HS-27A (cell line): ENCODE measurements around the gene BCKDK.

ENCODE experiments used
- DNase-seq: peaks from one replicate; pipeline ENCODE4 v3.0.0-alpha.2; 2012; ENCODE audit warnings: low read depth, missing footprints

The BCKDK gene

DNA sequence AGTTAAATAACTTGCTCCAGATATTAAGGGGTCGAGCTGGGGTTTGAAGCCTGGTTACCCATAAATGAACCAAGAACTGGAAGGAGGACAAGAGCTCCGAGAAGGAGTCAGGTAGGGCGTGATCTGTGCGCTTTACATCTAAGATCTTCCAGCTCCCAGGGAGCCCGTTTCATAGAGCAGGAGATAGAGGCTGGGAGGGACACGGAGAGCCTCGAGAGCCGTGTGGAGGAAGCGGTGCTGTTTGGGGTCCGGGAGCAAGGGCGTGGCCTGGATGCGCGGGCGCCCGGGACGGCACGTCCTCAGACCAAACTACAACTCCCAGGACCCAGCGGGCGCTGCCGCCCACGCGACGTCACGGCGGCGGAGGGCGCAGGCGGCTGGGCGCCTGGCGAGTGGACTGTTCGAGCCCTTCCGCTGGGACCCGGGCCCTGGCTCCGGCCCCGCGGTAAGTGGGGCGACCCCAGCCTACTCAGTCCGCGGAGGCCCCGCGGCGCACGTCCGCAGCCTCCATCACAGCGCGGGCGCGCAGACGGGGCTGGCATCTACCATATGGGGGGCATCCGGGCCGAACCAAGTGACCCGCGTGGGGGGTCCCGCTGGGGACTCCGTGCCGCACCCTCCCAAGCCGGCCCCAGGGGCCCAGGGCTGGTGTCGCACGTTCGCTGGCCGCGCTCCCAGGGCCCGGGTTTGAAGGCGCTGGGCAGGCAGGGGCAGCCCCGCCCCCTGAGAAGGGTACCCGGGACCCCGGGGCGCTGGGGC is at the start of gene BCKDK:
Gene BCKDK (plus strand): TSS at position 352 of the 759 bp plus-strand sequence. CDS start 838 bp downstream, outside the sequence.
- DNase-seq: peak; percentile 51

DNA sequence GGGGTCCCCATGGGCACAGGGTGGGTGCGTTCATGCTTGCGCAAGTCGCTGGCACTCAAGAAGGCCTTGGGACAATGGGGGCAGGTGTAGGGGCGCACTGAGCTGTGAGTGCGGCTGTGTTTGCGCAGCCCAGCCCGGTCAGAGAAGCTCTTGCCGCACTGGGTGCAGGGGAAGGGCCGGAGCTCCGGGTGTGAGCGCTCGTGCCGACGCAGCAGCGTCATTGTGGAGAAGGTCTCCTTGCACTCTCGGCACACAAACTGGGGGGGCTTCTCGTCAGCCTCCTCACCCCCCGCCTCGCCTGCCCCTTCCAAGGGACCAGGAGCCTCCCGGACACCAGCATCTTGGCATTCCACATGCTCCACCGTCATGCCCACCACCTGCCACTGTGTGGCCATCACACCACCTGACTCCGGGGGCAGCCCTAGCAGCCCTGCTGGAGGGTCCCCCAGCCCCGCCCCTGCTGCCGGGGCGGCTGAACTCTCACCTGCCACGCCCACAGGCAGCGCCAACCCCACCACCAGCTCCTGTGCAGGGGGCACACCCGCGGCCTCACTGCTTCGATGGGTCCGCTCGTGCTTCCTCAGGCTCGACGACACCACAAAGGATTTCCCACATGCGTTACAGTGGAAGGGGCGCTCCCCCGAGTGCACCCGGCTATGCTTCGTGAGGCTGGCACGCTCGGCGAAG is 46.9 kb upstream of the BCKDK start:
- no peak for DNase-seq

DNA sequence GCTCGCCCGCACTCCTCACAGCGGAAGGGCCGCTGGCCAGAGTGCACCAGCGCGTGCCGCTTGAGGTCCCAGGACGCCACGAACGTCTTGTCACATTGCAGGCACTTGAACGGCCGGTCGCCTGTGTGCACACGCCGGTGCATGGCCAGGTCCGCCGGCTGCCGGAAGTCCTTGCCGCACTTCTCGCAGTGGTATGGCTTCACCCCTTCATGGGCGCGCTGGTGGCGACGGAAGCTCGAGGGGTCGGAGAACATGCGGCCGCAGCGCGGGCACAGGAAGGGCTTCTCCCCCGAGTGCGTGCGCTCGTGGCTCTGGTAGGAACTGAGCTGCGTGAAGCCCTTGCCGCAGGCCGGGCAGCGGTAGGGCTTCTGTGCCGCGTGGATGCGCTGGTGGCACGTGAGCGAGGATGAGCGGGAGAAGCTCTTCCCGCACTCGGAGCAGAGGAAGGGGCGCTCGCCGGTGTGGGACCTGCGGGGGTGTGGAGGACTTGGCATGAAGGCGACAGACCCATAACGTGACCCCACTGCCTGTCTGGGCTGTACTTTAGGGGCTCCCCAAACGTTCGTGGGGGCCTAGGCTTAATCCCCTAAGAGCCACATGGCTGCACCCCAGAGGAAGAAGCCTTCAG is 46.3 kb upstream of the BCKDK start:
- no peak for DNase-seq

DNA sequence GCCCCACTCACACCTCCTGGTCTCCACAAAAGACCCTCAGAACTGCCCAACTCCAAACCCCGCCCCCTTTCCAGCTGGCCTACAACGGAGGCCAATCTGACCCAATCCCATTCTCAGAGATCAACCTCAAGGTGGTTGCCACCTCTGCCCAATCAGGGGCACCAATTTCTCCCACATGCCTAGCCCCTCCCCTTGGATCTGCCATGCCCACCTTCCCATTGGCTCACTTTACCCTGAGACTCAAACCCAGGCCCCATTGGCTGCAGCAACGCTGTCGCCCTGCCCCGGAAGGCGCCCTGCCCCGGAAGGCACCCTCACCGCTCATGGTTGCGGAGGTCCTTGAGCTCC is 44.7 kb upstream of the BCKDK start:
- DNase-seq: no peak

DNA sequence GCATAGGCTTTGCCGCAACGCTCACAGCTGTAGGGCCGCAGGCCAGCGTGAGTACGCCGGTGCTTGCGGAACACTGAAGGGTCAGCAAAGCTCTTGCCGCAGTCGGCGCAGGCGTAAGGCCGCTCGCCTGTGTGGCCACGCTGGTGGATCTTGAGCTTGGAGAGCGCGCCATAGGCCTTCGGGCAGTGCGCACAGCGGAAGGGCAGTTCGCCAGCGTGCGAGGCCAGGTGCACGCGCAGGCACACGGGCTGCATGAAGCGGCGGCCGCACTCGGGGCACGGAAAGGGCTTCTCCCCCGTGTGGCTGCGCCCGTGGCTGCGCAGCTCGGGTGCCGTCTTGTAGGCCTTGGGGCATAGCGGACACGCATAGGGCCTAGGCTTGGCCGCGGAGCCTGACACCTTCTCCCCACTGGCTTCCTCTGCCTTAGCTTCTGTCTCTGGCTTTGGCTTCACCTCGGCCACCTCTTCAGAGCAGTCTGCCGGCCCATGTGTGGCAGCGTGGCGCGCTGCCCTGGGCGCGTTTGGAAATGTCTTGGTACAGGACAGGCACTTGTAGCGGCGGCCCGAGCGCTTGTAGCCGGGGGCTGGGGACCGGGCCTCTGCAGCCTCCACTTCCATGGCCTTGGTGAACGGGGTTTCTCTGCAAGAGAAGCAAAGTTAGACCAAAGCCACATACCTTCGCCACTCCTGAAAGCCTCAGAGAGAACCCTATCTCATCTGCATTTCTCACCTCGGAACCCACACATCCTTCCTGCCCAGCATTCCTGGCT is 44.2 kb upstream of the BCKDK start:
- DNase-seq: no peak

DNA sequence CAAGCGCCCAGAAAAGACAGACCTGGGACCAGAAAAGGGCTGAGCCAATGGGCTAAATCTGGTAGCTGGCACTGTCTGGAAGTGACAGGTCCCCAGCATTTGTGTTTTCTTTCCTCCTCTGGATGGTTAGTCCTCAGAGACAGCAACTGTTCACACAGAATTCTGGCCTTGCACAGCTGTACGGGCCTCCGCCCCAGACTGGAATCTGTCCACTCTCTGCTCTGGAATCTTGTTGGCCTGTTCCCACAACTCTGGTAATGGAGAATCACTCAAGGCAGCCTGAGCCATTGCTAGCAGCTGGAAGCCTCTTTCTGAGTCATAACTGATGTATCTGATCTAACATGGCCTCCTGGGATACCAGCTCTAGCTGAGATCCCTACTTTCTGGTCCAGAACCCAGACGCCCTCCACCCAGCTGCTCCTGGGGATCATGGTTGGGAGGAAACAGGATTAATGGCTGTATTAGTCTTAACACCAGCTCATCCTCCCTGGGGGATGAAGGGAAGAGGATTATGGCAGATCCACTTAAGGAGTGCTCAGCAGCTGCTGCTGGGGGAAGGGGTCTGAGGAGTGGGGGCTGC is 43.2 kb upstream of the BCKDK start:
- peak; percentile 90 for DNase-seq

DNA sequence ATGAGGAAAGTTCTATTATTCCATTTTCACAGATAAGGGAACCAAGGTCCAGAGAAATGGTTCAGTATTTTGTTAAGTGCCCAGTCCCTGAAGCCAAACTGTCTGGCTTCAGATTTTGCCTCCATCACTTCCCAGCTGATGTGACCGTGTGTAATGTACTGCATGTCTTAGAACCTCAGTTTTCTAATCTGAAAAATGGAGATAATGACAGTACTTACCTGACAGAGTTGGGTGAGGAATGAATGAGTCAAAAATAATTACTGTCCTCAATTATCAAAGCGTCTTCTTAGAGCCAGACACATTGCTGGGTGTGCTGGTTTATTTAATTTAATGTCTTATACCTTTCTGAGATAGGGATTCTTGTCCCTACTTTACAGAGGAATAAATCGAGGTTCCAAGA is 40.8 kb upstream of the BCKDK start:
- no peak for DNase-seq

DNA sequence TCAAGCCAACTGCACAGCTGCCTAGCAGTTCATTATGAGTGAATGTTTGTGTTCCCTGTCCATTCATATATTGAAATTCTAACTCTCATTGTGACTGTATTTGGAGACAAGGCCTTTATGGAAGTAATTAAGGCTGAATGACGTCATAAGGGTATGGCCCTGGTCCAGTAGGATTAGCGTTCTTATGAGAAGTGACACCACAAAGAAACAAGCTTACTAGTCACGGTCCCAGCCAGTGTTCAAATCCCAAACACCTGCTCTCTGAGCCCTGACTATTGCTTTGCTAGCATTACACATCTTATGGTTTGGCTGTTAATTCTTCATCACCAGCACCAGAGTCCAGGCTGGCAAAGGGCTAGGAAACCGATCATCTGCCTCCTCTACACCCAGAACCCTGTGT is 36.3 kb upstream of the BCKDK start:
- DNase-seq: peak; percentile 31

DNA sequence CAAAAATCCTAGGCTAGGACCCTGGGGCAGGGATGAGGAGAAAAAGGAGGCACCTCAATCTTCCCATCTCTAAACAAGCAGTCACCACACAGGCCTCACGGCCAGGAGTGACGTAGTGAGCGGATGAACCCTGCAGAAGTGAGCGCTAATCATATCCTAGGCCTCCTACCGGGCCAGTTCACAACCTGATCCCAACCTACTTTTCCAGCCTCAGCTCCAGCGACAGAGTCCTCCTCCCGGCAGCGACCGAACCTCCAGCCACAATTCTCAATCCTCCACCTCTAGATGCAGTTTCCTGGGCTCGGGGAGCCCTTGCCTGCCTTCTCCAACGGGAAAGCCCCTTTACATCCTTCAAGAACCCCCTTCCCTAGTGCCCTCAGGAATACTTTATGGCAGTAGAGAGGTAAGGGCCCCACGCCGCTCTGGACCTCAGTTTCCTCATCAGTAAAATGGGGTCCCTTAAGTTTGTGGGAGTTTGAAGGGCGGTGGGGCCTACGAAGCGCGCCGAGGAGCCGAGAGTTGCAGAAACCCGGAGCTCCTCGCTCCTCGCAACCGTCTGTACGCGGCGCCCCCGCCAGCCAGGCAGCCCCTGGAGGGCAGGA is 35.5 kb upstream of the BCKDK start:
- DNase-seq: no peak

DNA sequence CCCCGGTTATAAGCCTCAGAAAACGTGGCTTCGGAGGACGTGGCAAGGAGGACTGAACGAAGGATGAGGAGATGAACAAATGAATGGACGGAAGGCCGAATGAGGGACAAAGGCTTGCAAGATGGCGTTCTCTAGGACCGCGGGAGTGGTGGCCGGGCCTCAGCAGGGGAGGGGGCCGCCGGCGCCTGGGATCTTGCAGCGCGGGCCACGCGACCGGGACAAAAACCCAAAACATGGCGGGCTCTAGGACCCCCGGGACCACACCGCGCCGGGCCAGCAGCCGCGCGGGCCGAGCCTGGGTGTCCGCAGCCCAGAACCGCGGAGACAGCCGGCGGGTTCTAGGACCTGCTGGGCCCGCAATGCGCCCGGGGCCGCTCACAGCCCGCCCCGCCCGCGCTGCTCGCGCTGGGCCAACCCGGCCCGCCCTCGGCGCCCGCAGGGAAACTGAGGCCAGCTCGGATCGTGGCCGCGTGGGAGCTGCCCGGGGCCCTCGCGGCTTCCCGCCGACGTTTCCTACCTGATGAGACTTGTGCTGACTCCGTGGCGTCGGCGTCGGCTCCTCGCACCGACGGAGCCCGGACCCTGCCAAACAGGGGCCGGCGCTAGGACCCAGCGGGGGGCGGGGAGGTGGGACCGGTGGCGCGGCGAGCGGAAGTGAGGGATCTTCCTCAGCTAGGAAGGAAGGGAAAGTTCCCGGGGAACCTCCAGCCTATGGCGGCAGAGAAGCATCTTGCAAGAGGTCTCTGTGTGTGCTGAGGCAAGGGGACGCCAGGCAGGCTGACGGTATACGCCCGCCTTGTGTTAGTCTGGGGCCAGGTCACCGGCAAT is 34.8 kb upstream of the BCKDK start:
- DNase-seq: peak; percentile 68

DNA sequence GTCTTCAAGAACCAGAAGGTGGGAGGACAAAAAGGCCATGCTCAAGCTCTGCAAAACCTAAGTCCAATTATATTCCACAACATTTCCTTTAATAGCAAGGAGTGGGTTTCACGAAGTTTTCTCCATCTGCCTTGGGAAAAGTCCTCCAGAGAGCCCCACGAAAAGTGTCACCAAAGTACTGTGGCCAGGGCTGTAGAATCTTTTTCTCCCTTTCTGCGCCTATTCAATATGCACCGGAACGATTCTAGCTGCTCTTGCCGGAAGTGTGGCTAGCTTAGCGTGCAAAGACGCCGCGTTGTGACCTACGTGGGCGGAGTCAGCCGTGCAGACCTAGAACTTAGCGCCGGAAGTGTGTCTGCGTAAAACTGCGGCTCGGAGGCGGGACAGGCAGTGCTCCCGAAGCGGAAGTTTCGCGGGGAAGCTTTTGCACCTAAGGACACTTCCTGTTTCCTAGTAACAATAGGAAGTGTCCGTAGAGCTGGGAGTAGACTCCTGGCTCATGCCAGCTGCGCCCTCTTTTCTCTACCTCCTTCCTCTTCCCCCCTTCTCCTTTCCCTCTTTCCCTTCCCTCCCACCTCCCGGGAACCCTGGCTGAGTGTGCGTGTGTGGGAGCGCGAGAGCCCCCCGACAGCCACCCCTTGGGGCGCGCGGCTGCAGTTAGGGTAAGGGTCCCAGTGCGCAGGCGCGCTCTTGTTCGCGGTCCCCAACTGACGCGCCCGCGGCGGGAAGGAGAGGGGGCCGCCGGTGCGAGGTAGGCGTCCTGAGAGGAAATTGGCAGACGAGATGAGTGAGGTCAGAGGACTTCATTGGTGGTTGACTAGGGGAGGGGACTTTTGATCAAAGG is 34.0 kb upstream of the BCKDK start, which contains the start of the genes ZNF646 and ZNF668:
Gene ZNF646 (plus strand): TSS at position 453 of the 844 bp plus-strand sequence. CDS start 1,903 bp downstream, outside the sequence.
Gene ZNF668 (minus strand): TSS at position 271 of the 844 bp plus-strand sequence. CDS start 9,781 bp downstream, outside the sequence.
- DNase-seq: peak; percentile 94

DNA sequence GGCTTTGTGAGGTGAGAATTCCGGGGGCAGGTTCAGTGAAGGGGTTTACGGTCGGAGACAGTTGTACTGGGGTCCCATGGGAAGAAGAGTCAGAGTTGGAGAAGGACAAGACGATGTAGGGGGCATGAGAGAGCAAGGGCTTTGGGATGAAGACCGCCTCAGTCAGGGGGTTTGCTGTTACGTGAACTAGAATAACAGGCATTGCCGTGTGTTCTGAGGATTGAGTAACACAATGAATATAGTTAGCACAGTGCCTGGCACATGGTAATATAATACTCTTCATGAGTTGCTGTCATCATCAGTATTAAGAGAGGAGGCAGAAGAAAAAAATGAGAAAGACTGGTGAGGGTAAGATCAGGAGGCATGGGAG is 33.4 kb upstream of the BCKDK start:
- no peak for DNase-seq

DNA sequence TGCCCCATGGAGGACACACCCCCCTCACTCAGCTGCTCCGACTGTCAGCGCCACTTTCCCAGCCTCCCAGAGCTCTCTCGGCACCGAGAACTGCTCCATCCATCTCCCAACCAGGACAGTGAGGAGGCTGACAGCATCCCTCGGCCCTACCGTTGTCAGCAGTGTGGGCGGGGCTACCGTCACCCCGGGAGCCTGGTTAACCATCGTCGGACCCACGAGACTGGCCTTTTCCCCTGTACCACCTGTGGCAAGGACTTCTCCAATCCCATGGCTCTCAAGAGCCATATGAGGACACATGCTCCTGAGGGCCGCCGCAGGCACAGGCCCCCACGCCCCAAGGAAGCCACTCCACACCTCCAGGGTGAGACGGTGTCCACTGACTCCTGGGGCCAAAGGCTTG is 31.9 kb upstream of the BCKDK start:
- DNase-seq: no peak

DNA sequence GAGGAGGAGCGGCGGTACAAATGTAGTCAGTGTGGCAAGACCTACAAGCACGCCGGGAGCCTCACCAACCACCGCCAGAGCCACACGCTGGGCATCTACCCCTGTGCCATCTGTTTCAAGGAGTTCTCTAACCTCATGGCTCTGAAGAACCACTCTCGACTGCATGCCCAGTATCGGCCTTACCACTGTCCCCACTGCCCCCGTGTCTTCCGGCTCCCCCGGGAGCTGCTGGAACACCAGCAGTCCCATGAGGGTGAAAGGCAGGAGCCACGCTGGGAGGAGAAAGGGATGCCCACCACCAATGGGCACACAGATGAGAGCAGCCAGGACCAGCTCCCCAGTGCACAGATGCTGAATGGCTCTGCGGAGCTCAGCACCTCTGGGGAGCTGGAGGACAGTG is 31.2 kb upstream of the BCKDK start:
- DNase-seq: no peak

DNA sequence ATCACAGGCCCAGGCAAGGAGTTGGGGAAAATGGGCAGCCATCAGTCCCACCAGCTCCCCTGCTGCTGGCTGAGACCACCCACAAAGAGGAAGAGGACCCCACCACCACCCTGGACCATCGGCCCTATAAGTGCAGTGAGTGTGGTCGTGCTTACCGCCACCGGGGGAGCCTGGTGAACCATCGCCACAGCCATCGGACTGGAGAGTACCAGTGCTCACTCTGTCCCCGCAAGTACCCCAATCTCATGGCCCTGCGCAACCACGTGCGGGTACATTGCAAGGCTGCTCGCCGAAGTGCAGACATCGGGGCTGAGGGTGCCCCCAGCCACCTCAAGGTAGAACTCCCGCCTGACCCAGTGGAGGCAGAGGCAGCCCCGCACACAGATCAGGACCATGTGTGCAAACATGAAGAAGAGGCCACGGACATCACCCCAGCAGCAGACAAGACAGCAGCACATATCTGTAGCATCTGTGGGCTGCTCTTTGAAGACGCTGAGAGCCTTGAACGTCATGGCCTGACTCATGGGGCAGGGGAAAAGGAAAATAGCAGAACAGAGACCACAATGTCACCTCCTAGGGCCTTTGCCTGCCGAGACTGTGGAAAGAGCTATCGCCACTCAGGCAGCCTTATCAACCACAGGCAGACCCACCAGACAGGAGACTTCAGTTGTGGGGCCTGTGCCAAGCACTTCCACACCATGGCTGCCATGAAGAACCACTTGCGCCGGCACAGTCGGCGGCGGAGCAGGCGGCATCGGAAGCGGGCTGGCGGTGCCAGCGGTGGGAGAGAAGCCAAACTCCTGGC is 30.4 kb upstream of the BCKDK start:
- no peak for DNase-seq

DNA sequence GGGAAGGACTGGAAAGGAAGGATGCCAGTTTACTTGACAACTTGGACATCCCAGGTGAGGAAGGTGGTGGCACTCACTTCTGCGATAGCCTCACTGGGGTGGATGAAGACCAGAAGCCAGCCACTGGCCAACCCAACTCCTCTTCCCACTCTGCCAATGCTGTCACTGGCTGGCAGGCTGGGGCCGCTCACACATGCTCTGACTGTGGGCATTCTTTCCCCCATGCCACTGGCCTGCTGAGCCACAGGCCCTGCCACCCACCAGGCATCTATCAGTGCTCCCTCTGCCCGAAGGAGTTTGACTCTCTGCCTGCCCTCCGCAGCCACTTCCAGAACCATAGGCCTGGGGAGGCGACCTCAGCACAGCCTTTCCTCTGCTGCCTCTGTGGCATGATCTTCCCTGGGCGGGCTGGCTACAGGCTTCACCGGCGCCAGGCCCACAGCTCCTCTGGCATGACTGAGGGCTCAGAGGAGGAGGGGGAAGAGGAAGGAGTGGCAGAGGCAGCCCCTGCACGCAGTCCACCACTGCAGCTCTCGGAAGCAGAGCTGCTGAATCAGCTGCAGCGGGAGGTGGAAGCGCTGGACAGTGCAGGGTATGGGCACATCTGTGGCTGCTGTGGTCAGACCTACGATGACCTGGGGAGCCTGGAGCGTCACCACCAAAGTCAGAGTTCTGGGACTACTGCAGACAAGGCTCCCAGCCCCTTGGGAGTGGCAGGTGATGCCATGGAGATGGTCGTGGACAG is 29.4 kb upstream of the BCKDK start:
- DNase-seq: no peak

DNA sequence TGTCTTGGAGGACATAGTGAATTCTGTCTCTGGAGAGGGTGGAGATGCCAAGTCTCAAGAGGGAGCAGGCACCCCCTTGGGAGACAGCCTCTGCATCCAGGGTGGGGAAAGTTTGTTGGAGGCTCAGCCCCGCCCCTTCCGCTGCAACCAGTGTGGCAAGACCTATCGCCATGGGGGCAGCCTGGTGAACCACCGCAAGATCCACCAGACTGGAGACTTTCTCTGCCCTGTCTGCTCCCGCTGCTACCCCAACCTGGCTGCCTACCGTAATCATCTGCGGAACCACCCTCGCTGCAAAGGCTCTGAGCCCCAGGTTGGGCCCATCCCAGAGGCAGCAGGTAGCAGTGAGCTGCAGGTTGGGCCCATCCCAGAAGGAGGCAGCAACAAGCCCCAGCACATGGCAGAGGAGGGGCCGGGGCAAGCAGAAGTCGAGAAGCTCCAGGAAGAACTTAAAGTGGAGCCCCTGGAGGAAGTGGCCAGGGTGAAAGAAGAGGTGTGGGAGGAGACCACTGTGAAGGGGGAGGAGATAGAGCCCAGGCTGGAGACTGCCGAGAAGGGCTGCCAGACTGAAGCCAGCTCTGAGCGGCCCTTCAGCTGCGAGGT is 28.7 kb upstream of the BCKDK start:
- no peak for DNase-seq
